SH-SY5Y (cell line): ENCODE data around the gene LPGAT1.

ENCODE experiments used
- GATA2 ChIP-seq: IDR thresholded peaks from 2 replicates; pipeline ENCODE4 v1.6.1; 2011; ENCODE audit warnings: mild to moderate bottlenecking, low read depth, low read length
- GATA3 ChIP-seq: IDR thresholded peaks from 2 replicates; pipeline ENCODE4 v1.6.1; 2011; ENCODE audit warnings: low read depth, mild to moderate bottlenecking, low read length, moderate library complexity

GRCh38 chr1:211734791-211735190, 95.8 kb downstream of the LPGAT1 start:
- TF ChIP-seq GATA2 (no peak), GATA3 (no peak)
